Endothelial cell of umbilical vein (primary cell): ENCODE data around the gene BLTP3A. TPM values are rescaled to one million over a fixed set of nuclear protein-coding genes. Genes with fewer than 3 reads are reported as not detected.
"Not testable (repeated sequence)": the region's sequence is repeated elsewhere in the genome, so short reads cannot be mapped to it uniquely, and the experiment has no call there.

Source experiments
- BruUV-seq: library from RNA; stranded (reverse); fragments of 400-500 nt; replicated peaks from 2 replicates; lab custom pipeline; 2021; lab: Mats Ljungman, UMichigan
- CTCF ChIA-PET: fragments of 300-600, 350-600 bp; sonication (Branson Sonifier 250); formaldehyde crosslinking; loops from one replicate; lab custom pipeline; 2021; ENCODE audit warnings: antibody characterized with exemption, inconsistent platforms; lab: Charles Lee
- POLR2A ChIA-PET: fragments of 300-600, 350-600 bp; sonication (Branson Sonifier 250); formaldehyde crosslinking; loops from one replicate; lab custom pipeline; 2021; ENCODE audit warnings: antibody characterized with exemption, inconsistent platforms; lab: Charles Lee
- DNase-seq: peaks from one replicate; pipeline ENCODE4 v3.0.0-alpha.2; 2011; ENCODE audit warnings: low read depth, low spot score
- FAIRE-seq: peaks from 2 replicates; lab custom pipeline; 2011; peaks lifted over from hg19 to GRCh38; lab: Jason Lieb, UNC
- H2AFZ ChIP-seq: 2 replicates; pipeline ENCODE4 v1.6.0; 2012; ENCODE audit warnings: low read depth, low read length, control low read depth, inconsistent platforms
- H3K27ac ChIP-seq: 2 replicates; pipeline ENCODE4 v1.5.1; 2011; ENCODE audit warnings: low read depth, mild to moderate bottlenecking, control low read depth, low read length, moderate library complexity; ENCODE audit not compliant: insufficient read depth
- H3K27me3 ChIP-seq, 2 experiments: 2 replicates each; pipeline versions ENCODE4 v1.6.0 to v1.6.1; 2011; ENCODE audit warnings: low read length in 2 of 2, mixed read lengths in 1 of 2; ENCODE audit not compliant: control insufficient read depth in 2 of 2, insufficient read depth in 2 of 2
- H3K36me3 ChIP-seq, 2 experiments: 2 replicates in 1 of 2; 3 replicates in 1 of 2; pipeline ENCODE4 v1.5.1; 2011; ENCODE audit warnings: low read length in 2 of 2, mild to moderate bottlenecking in 1 of 2, moderate library complexity in 1 of 2; ENCODE audit not compliant: control insufficient read depth in 2 of 2, insufficient read depth in 2 of 2; ENCODE audit errors: extremely low read depth in 1 of 2
- H3K4me1 ChIP-seq: 3 replicates; pipeline ENCODE4 v1.5.1; 2011; ENCODE audit warnings: mild to moderate bottlenecking, low read length; ENCODE audit not compliant: control insufficient read depth, insufficient read depth; ENCODE audit errors: extremely low read depth
- H3K4me2 ChIP-seq: 2 replicates; pipeline ENCODE4 v1.6.1; 2011; ENCODE audit warnings: low read length, control low read depth, mixed read lengths; ENCODE audit not compliant: insufficient read depth
- H3K4me3 ChIP-seq, 3 experiments: fragments of 200-600 bp in 1 of 3; sonication (generic), shearing (Covaris generic) in 1 of 3; replicated peaks in 1 of 3; 2 replicates each; pipeline ENCODE4 v1.5.1; 2011 to 2016; ENCODE audit warnings: control low read depth in 3 of 3, low read length in 3 of 3, mild to moderate bottlenecking in 2 of 3, inconsistent platforms in 1 of 3, low read depth in 1 of 3, moderate library complexity in 1 of 3; ENCODE audit not compliant: insufficient read depth in 1 of 3
- H3K79me2 ChIP-seq: 2 replicates; pipeline ENCODE4 v1.6.0; 2012; ENCODE audit warnings: low read length, inconsistent platforms; ENCODE audit not compliant: control insufficient read depth, insufficient read depth
- H3K9ac ChIP-seq: replicated peaks from 2 replicates; pipeline ENCODE3; 2011; ENCODE audit warnings: low read length, control low read depth; ENCODE audit not compliant: insufficient read depth; ENCODE audit errors: extremely low read depth
- H3K9me1 ChIP-seq: replicated peaks from 3 replicates; pipeline ENCODE4 v1.6.0; 2011; ENCODE audit warnings: mild to moderate bottlenecking, low read length; ENCODE audit not compliant: control insufficient read depth, insufficient read depth; ENCODE audit errors: extremely low read depth
- H3K9me3 ChIP-seq: replicated peaks from 2 replicates; pipeline ENCODE4 v1.5.1; 2012; ENCODE audit warnings: low read length, inconsistent platforms; ENCODE audit not compliant: control insufficient read depth, insufficient read depth
- H4K20me1 ChIP-seq: replicated peaks from 2 replicates; pipeline ENCODE3; 2011; ENCODE audit warnings: mild to moderate bottlenecking, low read length; ENCODE audit not compliant: control insufficient read depth, insufficient read depth; ENCODE audit errors: extremely low read depth
- CTCF ChIP-seq, 2 donors: IDR thresholded peaks; 1 replicate in 1 of 2; 2 replicates in 1 of 2; pipeline ENCODE4 v1.5.1; 2011; ENCODE audit warnings: low read length in 2 of 2, mild to moderate bottlenecking in 2 of 2, moderate library complexity in 2 of 2, control low read depth in 1 of 2, inconsistent platforms in 1 of 2, low read depth in 1 of 2; ENCODE audit not compliant: insufficient read depth in 1 of 2; ENCODE audit errors: extremely low read depth in 1 of 2
- EZH2 ChIP-seq: IDR thresholded peaks from 2 replicates; pipeline ENCODE4 v1.6.1; 2012; ENCODE audit warnings: borderline replicate concordance, low read depth, mild to moderate bottlenecking, moderate library complexity, low read length, inconsistent platforms; ENCODE audit not compliant: severe bottlenecking
- FOS ChIP-seq: IDR thresholded peaks from 2 replicates; pipeline ENCODE4 v1.6.1; 2011; ENCODE audit warnings: mild to moderate bottlenecking, low read length, moderate library complexity, borderline replicate concordance; ENCODE audit not compliant: insufficient read depth
- GATA2 ChIP-seq: IDR thresholded peaks from 2 replicates; pipeline ENCODE4 v1.7.0; 2011; ENCODE audit warnings: low read depth, mild to moderate bottlenecking, moderate library complexity, mixed read lengths, low read length; ENCODE audit not compliant: insufficient read length, insufficient read depth
- JUN ChIP-seq: IDR thresholded peaks from 2 replicates; pipeline ENCODE4 v1.6.1; 2011; ENCODE audit warnings: borderline replicate concordance, low read depth; ENCODE audit not compliant: insufficient read length, insufficient read depth
- MAX ChIP-seq: IDR thresholded peaks from 2 replicates; pipeline ENCODE4 v1.6.1; 2011; ENCODE audit not compliant: insufficient read depth, insufficient read length
- MYC ChIP-seq: IDR thresholded peaks from one replicate; pipeline ENCODE4 v1.6.1; 2011; ENCODE audit warnings: mild to moderate bottlenecking, low read depth, low read length
- POLR2A ChIP-seq: IDR thresholded peaks from 2 replicates; pipeline ENCODE4 v1.6.1; 2012; ENCODE audit warnings: low read depth, mild to moderate bottlenecking, control low read depth, low read length
- POLR2AphosphoS5 ChIP-seq: IDR thresholded peaks from 2 replicates; pipeline ENCODE4 v1.6.1; 2012; ENCODE audit warnings: low read depth, mild to moderate bottlenecking, control low read depth, low read length, moderate library complexity; ENCODE audit not compliant: insufficient read depth
- dilution Hi-C: fragments of 300-500 bp; cut with MboI; formaldehyde crosslinking; loops from one replicate; pipeline ENCODE4 v1.15.0; 2019; ENCODE audit warnings: low sequenced_read_pairs; ENCODE audit not compliant: extremely low pct_ligation_motif_present
- intact Hi-C: fragments of 100-400 bp; cut with micrococcal nuclease; formaldehyde crosslinking; loops from one replicate; pipeline ENCODE4 v1.10.0; 2022
- polyA plus RNA-seq, 4 experiments: library from polyadenylated mRNA; depleted of rRNA in 3 of 4; stranded (reverse) in 3 of 4; unstranded in 1 of 4; fragments of >200 nt; gene quantifications; 2 replicates each; pipeline versions ENCODE4 v1.2.1 to v1.2.3, GENCODE V29; 2011 to 2012; ENCODE audit warnings: missing spikeins in 1 of 4
- total RNA-seq: library from RNA; stranded (reverse); gene quantifications from 2 replicates; pipeline ENCODE4 v1.2.3, GENCODE V29; 2021

The BLTP3A gene
- total and polyA plus RNA-seq, 2 donors (not counting 3 experiments of a cell fraction or from before 2014, with no cell fraction given), result 4.6 to 9.3 TPM

GRCh38 chr6:34774967-34775366 lies 16.9 kb upstream of the BLTP3A start:
- DNase-seq (no peak), FAIRE-seq (no peak)
- Histone ChIP-seq H3K4me2 (no peak overlapping the region), H3K27ac (no peak overlapping the region), H3K9me1 (no peaks in the 10 kb centered on the region), H3K27me3 (no peaks in the 10 kb centered on the region), H3K9me3 (no peaks in the 10 kb centered on the region), H3K36me3 (peaks cover 0 to 11% of the 10 kb centered on the region in 2 experiments), H3K79me2 (peaks cover 3% of the 10 kb centered on the region), H3K4me3 (no peak overlapping the region), H4K20me1 (no peaks in the 10 kb centered on the region), H2AFZ (no peak overlapping the region), H3K9ac (no peak overlapping the region), H3K4me1 (no peaks in the 10 kb centered on the region)
- intact Hi-C loops, result no loop called here
- CTCF ChIA-PET, result no interaction called here
- POLR2A ChIA-PET, result no interaction called here
- dilution Hi-C loops, result no loop called here
- no peak for TF ChIP-seq FOS
- no peak for TF ChIP-seq CTCF (IDR thresholded peaks at IDR 0.05; ENCODE audit: extremely low read depth in 1 of 2, insufficient read depth in 1 of 2, low read depth in 1 of 2, low read length in 2 of 2)
- TF ChIP-seq GATA2, result no peak
- no peak for TF ChIP-seq MAX
- TF ChIP-seq POLR2A, result no peak
- TF ChIP-seq POLR2AphosphoS5, result no peak
- TF ChIP-seq MYC, result no peak
- TF ChIP-seq JUN, result no peak
- TF ChIP-seq EZH2, result no peak
- no TSS peak for BruUV-seq

- H3K79me2 ChIP-seq, POLR2A ChIA-PET: not testable (repeated sequence)
Observed at GRCh38 chr6:34785375-34785774, 6.5 kb upstream of the BLTP3A start.

GRCh38 chr6:34787152-34787551 lies 4.7 kb upstream of the BLTP3A start:
- H3K9ac ChIP-seq, H3K79me2 ChIP-seq, intact Hi-C loops, H2AFZ ChIP-seq, dilution Hi-C loops, DNase-seq, H3K9me1 ChIP-seq, H4K20me1 ChIP-seq, H3K4me2 ChIP-seq, H3K9me3 ChIP-seq, FAIRE-seq, BruUV-seq, H3K36me3 ChIP-seq, H3K27ac ChIP-seq, CTCF ChIA-PET, H3K4me3 ChIP-seq, POLR2A ChIA-PET, H3K27me3 ChIP-seq, H3K4me1 ChIP-seq: not testable (repeated sequence)

More at GRCh38 chr6:34785375-34785774, 6.5 kb upstream of the BLTP3A start:
- BruUV-seq, FAIRE-seq, H4K20me1 ChIP-seq, H3K4me1 ChIP-seq, dilution Hi-C loops, CTCF ChIA-PET, H3K4me2 ChIP-seq, H3K36me3 ChIP-seq, H2AFZ ChIP-seq, DNase-seq, H3K4me3 ChIP-seq, H3K27ac ChIP-seq, intact Hi-C loops, H3K9ac ChIP-seq, H3K9me1 ChIP-seq, H3K27me3 ChIP-seq, H3K9me3 ChIP-seq: not testable (repeated sequence)
